ENCODE results near the gene MVP.

Gene MVP

DNA sequence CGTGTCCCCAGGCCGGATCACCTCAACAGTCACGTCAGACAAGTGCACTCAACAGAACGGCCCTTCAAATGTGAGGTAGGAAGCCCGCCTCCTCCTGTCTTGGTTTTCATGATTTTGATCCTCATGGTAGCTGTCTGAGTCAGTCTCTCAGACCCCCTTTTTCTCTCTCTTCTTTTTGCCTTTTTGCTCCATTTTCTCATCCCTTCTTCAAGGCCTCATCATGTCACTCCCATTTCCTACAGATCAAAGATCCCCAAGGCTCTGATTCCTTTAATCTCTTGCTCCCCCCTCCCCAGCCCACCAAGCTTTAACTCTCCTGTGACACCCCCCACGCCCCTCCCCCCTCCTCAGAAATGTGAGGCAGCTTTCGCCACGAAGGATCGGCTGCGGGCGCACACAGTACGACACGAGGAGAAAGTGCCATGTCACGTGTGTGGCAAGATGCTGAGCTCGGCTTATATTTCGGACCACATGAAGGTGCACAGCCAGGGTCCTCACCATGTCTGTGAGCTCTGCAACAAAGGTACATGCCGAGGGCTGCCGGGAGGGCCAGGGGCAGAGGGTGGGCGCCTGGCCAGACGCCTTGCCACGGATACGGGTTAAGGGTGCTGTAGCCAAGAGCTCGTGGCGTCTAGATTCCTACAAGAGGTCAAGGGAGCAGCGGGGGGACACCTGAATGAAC lies 11.9 kb upstream of the MVP start:
- H3K4me1 Mint-ChIP-seq: peaks cover 47% of the 10 kb centered on the region

DNA sequence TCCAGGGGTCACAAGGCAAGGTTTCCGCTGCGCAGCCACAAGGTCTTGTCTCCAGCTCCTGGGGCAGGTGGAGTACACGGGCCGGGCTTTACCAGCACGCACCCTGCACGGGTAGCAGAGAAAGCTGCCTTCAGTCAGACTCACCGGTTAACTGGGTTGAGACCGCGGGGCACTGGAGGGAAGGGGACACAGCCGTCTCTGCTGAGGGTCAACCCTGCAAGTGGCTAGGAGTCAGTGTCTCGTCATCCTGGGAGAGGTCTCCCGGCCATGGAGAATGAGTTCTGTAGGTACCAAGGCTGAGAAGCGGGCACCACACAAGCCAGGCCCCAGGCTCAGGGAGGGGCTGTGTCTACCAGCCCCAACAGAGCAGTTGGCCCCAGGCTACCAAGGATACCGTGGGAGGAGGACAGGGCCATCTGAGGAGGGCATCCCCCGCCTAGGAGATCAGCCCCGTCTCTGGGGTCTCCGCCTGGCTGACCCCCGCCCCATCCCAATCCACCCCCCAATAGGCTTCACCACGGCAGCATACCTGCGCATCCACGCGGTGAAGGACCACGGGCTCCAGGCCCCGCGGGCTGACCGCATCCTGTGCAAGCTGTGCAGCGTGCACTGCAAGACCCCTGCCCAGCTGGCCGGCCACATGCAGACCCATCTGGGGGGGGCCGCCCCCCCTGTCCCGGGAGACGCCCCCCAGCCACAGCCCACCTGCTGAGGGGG lies 11.1 kb upstream of the MVP start:
- H3K4me3 Mint-ChIP-seq: peak overlapping the region; percentile 84
- ATAC-seq (ENCODE audit: low read depth): no peak

More for the DNA sequence above, 11.9 kb upstream of the MVP start:
- peaks cover 8% of the 10 kb centered on the region for H3K36me3 Mint-ChIP-seq
- DNase-seq (ENCODE audit: low spot score in 2 of 2) (no peak), ATAC-seq (ENCODE audit: low read depth) (no peak)
- H3K27ac Mint-ChIP-seq: peak overlapping the region; percentile 89
- H3K4me3 Mint-ChIP-seq: peak overlapping the region; percentile 84
- H3K9me3 Mint-ChIP-seq: no peaks in the 10 kb centered on the region
- peaks cover 3% of the 10 kb centered on the region for H3K27me3 Mint-ChIP-seq

DNA sequence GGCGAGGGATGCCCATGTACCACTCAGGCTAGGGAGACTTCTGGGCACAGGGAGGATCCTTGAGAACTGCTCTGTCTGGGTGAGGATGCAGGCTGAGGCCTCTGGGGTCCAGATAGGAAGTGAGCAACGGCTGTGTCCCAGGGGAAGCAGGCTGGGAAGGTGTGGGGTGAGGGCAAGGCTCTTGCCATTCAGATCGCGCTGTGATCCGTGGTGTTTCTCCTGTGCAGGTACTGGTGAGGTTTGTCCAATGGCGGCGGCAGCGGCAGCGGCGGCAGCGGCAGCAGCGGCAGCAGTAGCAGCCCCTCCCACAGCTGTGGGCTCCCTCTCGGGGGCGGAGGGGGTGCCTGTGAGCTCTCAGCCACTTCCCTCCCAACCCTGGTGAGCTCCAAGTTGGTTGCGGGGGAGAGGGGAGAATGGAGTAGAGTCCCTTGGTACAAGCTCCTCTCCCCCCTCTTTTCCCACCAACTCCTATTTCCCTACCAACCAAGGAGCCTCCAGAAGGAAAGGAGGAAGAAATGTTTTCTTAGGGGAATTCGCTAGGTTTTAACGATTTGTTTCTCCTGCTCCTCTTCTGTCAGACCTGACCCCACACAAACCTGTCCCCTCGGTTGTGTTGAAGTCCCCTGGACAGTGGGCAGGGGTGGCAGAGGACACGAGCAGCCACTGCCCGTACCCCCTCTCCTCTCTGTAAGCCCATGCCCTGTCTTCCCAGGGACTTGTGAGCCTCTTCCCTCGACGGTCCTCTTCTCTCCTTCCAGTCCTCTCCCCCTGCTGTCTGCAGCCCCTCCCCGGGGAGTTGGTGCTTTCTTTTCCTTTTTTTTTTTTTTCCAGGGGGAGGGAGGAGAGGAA lies 10.2 kb upstream of the MVP start:
- no peak for DNase-seq (ENCODE audit: low spot score in 2 of 2)
- Mint-ChIP-seq H3K4me3 (peak overlapping the region; percentile 92), H3K27ac (no peak overlapping the region), H3K36me3 (peaks cover 8% of the 10 kb centered on the region), H3K4me1 (peaks cover 43% of the 10 kb centered on the region), H3K9me3 (no peaks in the 10 kb centered on the region), H3K27me3 (peaks cover 3% of the 10 kb centered on the region)
- no peak for ATAC-seq (ENCODE audit: low read depth)

More for the DNA sequence above, 11.1 kb upstream of the MVP start:
- no peaks in the 10 kb centered on the region for H3K9me3 Mint-ChIP-seq
- DNase-seq (ENCODE audit: low spot score in 2 of 2): no peak
- H3K27me3 Mint-ChIP-seq: peaks cover 3% of the 10 kb centered on the region
- H3K4me1 Mint-ChIP-seq: peaks cover 43% of the 10 kb centered on the region
- peaks cover 8% of the 10 kb centered on the region for H3K36me3 Mint-ChIP-seq
- H3K27ac Mint-ChIP-seq: no peak overlapping the region

DNA sequence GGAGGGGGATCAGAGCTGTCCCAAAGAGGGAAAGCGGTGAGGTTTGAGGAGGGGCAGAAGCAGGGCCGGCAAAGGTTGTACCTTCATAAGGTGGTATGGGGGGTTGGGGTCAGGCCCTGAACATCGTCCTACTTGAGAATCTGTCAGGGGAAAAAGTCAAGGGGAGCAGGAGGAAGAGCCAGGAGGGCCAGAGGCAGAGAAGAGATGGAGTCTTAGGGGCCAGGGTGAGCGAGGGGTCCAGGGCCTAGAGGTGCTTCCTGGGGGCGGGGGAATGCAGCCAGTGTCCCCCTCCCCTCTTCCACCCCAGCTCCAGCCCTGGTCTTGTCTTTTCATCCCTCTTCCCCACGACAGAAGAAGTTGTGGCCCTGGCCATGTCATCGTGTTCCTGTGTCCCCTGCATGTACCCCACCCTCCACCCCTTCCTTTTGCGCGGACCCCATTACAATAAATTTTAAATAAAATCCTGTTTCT lies 9.5 kb upstream of the MVP start:
- no peak for DNase-seq (ENCODE audit: low spot score in 2 of 2)
- peaks cover 8% of the 10 kb centered on the region for H3K36me3 Mint-ChIP-seq
- ATAC-seq (ENCODE audit: low read depth): no peak
- H3K9me3 Mint-ChIP-seq: no peaks in the 10 kb centered on the region
- H3K4me3 Mint-ChIP-seq: peak overlapping the region; percentile 92
- H3K4me1 Mint-ChIP-seq: peaks cover 42% of the 10 kb centered on the region
- no peak overlapping the region for H3K27ac Mint-ChIP-seq
- H3K27me3 Mint-ChIP-seq: peaks cover 3% of the 10 kb centered on the region

DNA sequence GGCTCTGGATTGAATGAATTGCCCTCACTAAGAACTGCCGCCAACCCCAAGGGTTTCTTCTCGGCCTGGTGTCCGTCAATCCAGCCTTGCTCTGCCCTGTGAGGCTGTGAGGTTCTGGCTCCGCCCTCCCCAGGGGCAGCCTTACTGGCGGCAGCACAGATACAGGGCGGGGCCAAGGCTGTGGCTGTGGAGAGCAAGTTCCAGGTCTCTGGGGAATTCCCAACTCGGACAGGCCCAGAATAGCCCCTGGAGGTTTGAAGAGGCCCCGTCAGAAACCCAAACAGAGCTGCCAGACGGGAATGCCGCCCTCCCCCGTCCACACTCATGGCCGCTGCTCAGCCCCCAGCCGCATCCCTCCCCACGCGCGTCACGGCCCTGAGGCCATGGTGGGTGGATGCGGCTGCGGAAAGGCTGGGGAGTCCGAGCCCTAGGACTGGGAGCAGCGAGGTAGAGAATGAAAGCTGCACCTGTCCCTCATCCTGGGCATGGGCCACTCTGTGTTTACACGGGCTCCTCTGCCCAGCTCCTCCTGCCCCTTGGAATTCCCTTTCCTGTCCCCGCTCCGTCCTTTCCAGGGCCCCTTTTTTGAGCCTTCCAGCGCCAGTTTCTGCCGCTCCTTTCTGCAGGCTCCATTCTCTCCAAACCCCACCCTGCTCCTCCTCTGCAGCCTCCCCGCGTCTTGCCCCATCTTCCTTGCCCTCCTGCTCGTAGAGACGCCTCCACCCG lies 8.9 kb upstream of the MVP start:
- ATAC-seq (ENCODE audit: low read depth) (peak; percentile 11), DNase-seq (ENCODE audit: low spot score in 2 of 2) (peak in 1 of 2 donors; percentile 51)
- Mint-ChIP-seq H3K9me3 (no peaks in the 10 kb centered on the region), H3K4me3 (peak overlapping the region; percentile 92), H3K36me3 (peaks cover 8% of the 10 kb centered on the region), H3K27ac (peak overlapping the region; percentile 35), H3K4me1 (peaks cover 42% of the 10 kb centered on the region), H3K27me3 (peaks cover 3% of the 10 kb centered on the region)

DNA sequence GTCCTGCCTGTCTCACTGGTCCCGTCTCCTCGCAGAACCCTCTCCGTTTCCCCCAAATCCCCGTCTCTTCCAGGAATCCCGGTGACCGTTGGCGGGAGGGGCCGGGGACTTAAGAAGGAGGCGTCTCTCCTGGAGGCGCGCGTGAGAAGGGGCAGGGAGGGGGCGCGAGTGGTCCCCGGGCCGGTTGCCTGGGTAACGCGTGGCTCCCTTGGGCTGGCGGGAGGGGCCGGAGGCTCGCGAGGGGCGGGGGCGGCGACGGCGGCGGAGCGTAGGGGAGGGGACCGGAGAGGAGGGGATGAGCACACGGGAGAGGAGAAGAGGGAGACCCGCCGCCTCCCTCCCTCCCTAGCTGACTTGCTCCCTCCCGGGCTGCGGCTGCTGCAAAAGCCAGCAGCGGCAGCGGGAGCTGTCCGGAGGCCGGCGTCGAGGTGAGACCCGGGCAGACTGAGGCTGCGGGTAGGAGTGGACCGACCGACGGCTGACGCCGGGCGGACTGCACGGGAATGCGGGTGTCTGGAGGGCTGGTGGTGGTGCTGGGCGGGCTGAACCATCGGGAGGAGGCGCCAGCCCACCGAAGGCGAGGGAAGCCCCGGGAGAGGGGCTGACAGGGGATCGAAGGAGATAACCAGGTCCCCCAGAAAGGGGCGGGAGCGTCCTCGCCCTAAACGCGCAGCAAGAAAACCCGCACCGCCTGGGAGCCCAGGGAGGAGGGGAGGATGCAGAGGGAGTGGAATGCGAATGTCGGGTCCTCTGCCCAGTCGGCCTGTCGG lies 8.2 kb upstream of the MVP start, which contains the start of gene PRRT2:
TSS of gene PRRT2 (plus strand) at position 298 of the 770 bp plus-strand sequence. CDS start 862 bp downstream, outside the sequence.
- peaks cover 3% of the 10 kb centered on the region for H3K27me3 Mint-ChIP-seq
- DNase-seq (ENCODE audit: low spot score in 2 of 2): peak in 1 of 2 donors; percentile 40
- no peak for ATAC-seq (ENCODE audit: low read depth)
- peaks cover 8% of the 10 kb centered on the region for H3K36me3 Mint-ChIP-seq
- H3K4me3 Mint-ChIP-seq: peak within 1 kb of the TSS; percentile 92
- no peaks in the 10 kb centered on the region for H3K9me3 Mint-ChIP-seq
- peak within 1 kb of the TSS; percentile 35 for H3K27ac Mint-ChIP-seq
- peaks cover 45% of the 10 kb centered on the region for H3K4me1 Mint-ChIP-seq

DNA sequence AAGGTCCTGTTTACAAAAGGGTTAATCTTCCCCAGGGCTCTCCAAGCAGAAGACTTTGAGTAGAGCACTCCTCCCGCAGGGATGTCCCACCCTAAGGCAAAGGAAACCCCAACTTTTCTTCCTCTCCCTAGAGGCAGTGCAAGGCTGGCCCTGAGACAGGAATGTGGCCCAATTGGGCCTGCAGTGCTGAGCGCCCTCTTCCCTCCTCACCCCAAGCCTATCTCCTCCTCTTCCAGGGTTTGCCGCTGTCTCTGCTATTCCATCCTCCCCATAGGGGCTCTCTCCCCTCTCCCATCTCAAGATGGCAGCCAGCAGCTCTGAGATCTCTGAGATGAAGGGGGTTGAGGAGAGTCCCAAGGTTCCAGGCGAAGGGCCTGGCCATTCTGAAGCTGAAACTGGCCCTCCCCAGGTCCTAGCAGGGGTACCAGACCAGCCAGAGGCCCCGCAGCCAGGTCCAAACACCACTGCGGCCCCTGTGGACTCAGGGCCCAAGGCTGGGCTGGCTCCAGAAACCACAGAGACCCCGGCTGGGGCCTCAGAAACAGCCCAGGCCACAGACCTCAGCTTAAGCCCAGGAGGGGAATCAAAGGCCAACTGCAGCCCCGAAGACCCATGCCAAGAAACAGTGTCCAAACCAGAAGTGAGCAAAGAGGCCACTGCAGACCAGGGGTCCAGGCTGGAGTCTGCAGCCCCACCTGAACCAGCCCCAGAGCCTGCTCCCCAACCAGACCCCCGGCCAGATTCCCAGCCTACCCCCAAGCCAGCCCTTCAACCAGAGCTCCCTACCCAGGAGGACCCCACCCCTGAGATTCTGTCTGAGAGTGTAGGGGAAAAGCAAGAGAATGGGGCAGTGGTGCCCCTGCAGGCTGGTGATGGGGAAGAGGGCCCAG lies 7.3 kb upstream of the MVP start:
- H3K27me3 Mint-ChIP-seq: peaks cover 3% of the 10 kb centered on the region
- ATAC-seq (ENCODE audit: low read depth) (no peak), DNase-seq (ENCODE audit: low spot score in 2 of 2) (no peak)
- H3K27ac Mint-ChIP-seq: no peak overlapping the region
- H3K36me3 Mint-ChIP-seq: peaks cover 9% of the 10 kb centered on the region
- H3K4me1 Mint-ChIP-seq: peaks cover 44% of the 10 kb centered on the region
- H3K9me3 Mint-ChIP-seq: no peaks in the 10 kb centered on the region
- peak overlapping the region; percentile 92 for H3K4me3 Mint-ChIP-seq

DNA sequence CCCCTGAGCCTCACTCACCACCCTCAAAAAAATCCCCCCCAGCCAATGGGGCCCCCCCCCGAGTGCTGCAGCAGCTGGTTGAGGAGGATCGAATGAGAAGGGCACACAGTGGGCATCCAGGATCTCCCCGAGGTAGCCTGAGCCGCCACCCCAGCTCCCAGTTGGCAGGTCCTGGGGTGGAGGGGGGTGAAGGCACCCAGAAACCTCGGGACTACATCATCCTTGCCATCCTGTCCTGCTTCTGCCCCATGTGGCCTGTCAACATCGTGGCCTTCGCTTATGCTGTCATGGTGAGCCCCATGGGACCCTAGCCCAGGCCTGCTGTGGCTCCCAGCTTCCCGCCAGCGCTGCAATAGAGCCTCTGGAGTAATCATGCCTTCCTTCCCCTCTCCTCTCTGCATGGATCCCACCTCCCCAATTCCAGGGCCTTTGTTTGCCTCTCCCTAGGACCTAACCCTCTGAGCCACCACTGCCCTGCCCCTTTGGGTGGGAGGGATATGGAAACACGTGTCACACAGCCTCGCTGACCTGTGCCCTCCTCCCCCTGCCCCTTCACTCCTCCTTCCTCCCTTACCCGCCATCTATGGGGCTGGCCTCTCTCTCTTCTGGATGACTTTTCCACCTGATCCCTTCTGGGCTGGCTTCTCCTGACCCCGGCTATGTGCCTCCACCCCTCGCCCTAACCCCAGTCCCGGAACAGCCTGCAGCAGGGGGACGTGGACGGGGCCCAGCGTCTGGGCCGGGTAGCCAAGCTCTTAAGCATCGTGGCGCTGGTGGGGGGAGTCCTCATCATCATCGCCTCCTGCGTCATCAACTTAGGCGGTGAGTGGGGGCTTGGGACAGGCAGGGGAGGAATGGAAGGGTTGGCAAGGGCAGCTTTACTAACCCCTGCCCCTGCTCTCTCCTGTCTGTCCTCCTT lies 6.4 kb upstream of the MVP start:
- no peaks in the 10 kb centered on the region for H3K9me3 Mint-ChIP-seq
- no peak overlapping the region for H3K4me3 Mint-ChIP-seq
- H3K27ac Mint-ChIP-seq: no peak overlapping the region
- peaks cover 3% of the 10 kb centered on the region for H3K27me3 Mint-ChIP-seq
- H3K36me3 Mint-ChIP-seq: peaks cover 13% of the 10 kb centered on the region
- peaks cover 46% of the 10 kb centered on the region for H3K4me1 Mint-ChIP-seq
- DNase-seq (ENCODE audit: low spot score in 2 of 2) (no peak), ATAC-seq (ENCODE audit: low read depth) (no peak)

DNA sequence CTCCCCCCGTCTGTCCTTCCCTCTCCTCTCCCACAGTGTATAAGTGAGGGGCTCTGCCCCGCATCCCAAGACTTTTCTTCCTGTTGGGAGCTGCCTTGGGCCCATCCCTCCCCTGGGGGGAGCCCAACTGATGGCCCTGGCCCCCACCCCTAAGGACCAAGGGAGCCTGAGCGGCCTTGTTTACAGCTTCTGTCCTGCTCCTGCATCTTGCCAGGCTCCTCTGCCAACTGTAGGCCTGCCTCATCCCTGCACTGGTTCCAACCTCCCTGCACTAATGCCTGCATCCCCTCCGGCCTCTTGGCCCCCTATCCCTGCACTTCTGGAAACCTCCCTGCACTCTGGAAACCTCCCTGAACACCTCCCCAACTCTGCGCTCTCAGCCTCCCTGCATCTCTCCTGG lies 5.7 kb upstream of the MVP start:
- ATAC-seq (ENCODE audit: low read depth) (no peak), DNase-seq (ENCODE audit: low spot score in 2 of 2) (no peak)
- H3K9me3 Mint-ChIP-seq: no peaks in the 10 kb centered on the region
- peaks cover 18% of the 10 kb centered on the region for H3K36me3 Mint-ChIP-seq
- peaks cover 3% of the 10 kb centered on the region for H3K27me3 Mint-ChIP-seq
- H3K27ac Mint-ChIP-seq: no peak overlapping the region
- H3K4me1 Mint-ChIP-seq: peaks cover 49% of the 10 kb centered on the region
- peak overlapping the region; percentile 97 for H3K4me3 Mint-ChIP-seq

DNA sequence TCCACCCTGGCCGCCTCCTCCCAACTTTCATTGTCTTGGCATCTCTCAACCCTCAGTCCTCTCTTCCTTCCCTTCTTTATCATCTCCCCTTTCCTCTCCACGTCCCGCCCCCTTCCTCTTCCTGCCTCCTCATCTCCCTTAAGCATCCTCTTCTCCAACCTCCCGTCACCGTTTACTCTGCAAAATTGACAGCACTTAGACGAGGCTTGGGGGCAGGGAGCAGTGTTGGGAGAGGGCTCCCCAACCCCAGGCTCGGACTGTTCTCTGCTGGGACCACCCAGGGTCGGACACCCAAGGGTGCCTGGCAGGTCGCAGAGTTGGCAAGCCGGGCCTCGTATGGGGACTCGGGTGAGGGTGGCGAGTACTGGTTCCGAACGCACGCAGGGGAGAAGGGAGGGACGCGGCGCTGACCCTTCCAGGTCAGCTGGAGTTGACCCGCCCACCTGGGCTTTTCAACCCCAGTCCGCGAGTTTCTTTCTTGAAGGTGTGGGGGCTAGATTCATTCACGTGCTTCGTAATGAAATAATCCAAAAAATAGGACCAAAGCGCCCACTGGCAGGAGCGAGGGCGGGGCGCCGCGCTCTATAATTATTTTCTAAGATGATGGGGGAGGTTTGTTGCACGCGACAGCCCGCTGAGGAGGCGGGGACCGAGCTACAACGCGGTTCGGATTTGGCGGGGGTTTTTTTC lies 5.1 kb upstream of the MVP start:
- peaks cover 51% of the 10 kb centered on the region for H3K4me1 Mint-ChIP-seq
- ATAC-seq (ENCODE audit: low read depth) (peak; percentile 4), DNase-seq (ENCODE audit: low spot score in 2 of 2) (no peak)
- peak overlapping the region; percentile 96 for H3K27ac Mint-ChIP-seq
- peak overlapping the region; percentile 97 for H3K4me3 Mint-ChIP-seq
- H3K27me3 Mint-ChIP-seq: peaks cover 3% of the 10 kb centered on the region
- H3K9me3 Mint-ChIP-seq: no peaks in the 10 kb centered on the region
- H3K36me3 Mint-ChIP-seq: peaks cover 17% of the 10 kb centered on the region

Measured in memory B cell (primary cell).